Left hindlimb (tissue), 1 donor: ENCODE data around the gene DRICH1.
"Not testable (repeated sequence)": the region's sequence is repeated elsewhere in the genome, so short reads cannot be mapped to it uniquely, and the experiment has no call there.

Source experiments
- DNase-seq: peaks from one replicate; pipeline ENCODE4 v3.0.0-alpha.2; 2018

Gene DRICH1

GRCh38 chr22:23565305-23565914 lies 66.7 kb downstream of the DRICH1 start:
- DNase-seq: no peak

DNA sequence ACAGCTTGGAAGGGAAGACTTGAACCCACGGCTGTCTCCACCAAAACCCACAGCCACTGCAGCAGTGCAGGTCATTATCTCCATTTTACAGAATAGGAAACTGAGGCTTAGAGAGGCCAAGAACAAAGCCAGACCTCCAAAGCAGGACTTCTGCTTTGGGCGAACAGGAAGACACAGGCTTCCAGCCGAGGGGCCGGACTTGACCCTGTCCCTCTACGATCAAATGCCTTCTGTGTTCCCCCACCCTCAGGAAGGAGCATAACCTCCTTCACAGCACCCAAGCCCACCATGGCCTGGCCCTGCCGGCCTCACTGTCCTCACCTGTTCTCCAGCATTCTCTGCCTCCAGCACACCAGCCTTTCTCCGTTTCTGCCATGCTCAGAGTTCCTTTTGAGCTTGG lies 67.8 kb downstream of the DRICH1 start:
- no peak for DNase-seq

DNA sequence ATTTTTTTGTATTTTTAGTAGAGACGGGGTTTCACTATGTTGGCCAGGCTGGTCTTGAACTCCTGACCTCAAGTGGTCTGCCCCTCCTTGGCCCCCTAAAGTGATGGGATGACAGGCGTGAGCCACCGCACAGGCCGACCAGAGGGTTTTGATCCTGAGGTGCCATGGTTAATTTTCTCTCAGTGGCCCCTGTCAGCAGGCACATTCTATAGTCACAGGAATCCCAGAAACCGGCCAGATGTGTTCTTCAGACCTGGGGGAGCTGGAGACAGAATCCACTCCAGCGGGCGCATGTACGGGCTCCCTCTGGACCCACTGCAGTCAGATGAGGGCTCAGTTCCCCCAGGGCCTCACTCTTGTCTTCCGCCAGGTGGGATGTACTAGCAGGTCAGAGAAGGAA lies 69.0 kb downstream of the DRICH1 start:
- DNase-seq: no peak

- DNase-seq: no peak
Measured at GRCh38 chr22:23562186-23562585, 69.9 kb downstream of the DRICH1 start.

GRCh38 chr22:23561025-23561510 lies 71.1 kb downstream of the DRICH1 start:
- not testable (repeated sequence) for DNase-seq

DNA sequence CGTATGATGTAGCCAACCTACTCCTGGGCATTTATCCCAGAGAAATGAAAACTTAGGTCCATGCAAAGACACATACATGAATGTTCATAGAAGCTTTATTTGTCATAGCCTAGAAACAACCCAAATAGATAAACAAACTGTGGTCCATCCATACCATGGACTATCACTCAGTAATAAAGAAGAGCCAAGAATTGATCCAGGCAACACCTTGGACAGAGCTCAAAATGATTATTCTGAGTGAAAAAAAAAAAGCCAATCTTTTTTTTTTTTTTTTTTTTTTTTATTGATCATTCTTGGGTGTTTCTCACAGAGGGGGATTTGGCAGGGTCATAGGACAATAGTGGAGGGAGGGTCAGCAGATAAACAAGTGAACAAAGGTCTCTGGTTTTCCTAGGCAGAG lies 71.9 kb downstream of the DRICH1 start:
- DNase-seq: not testable (repeated sequence)
